ENCODE measurements around the gene GSK3A.

- TF ChIP-seq POLR2A (IDR thresholded peaks at IDR 0.05; ENCODE audit: low read depth, low read length) (no peak), TAF1 (IDR thresholded peaks at IDR 0.05; ENCODE audit: low read depth, low read length) (no peak), POLR2AphosphoS5 (IDR thresholded peaks at IDR 0.05; ENCODE audit: low read depth, low read length) (no peak), SPI1 (IDR thresholded peaks at IDR 0.05; ENCODE audit: low read depth, low read length) (no peak), PAX5 (IDR thresholded peaks at IDR 0.05; ENCODE audit: insufficient read depth, low read length, severe bottlenecking) (no peak), POU2F2 (IDR thresholded peaks at IDR 0.05; ENCODE audit: low read depth, low read length) (no peak)
Observed at GRCh38 chr19:42204664-42205063, 37.7 kb downstream of the GSK3A start.

All from GM12891 (cell line).